Smooth muscle cell (in vitro differentiated cells): ENCODE measurements around the gene MYL3. TPM values are rescaled to one million over a fixed set of nuclear protein-coding genes. Genes with fewer than 3 reads are reported as not detected.
A peak's percentile ranks its signal among the peaks of the same experiment; 100 is the strongest.

Source experiments
- DNase-seq: peaks from one replicate; lab custom pipeline; 2025; ENCODE audit not compliant: unreplicated experiment; lab: John Stamatoyannopoulos, UW
- H2AFZ ChIP-seq: fragments of 200-600 bp; sonication (generic); 2 replicates; pipeline ENCODE4 v1.6.0; 2016; ENCODE audit warnings: antibody characterized with exemption, low read depth, mild to moderate bottlenecking
- H3F3A ChIP-seq: fragments of 200-600 bp; sonication (generic); 2 replicates; pipeline ENCODE4 v1.6.0; 2017; ENCODE audit warnings: antibody characterized with exemption, low read depth
- H3K27ac ChIP-seq: fragments of 200-600 bp; sonication (generic); 2 replicates; pipeline ENCODE4 v1.5.1; 2016; ENCODE audit warnings: low read depth, mild to moderate bottlenecking
- H3K27me3 ChIP-seq: fragments of 200-600 bp; sonication (generic); 2 replicates; pipeline ENCODE4 v1.6.1; 2016; ENCODE audit warnings: low read depth, mild to moderate bottlenecking
- H3K36me3 ChIP-seq: fragments of 200-600 bp; sonication (generic); 2 replicates; pipeline ENCODE4 v1.5.1; 2016; ENCODE audit warnings: low read depth
- H3K4me1 ChIP-seq: fragments of 200-600 bp; sonication (generic); 2 replicates; pipeline ENCODE4 v1.5.1; 2016; ENCODE audit warnings: low read depth
- H3K4me2 ChIP-seq: fragments of 200-600 bp; sonication (generic); 2 replicates; pipeline ENCODE4 v1.6.0; 2016; ENCODE audit warnings: mild to moderate bottlenecking
- H3K4me3 ChIP-seq: fragments of 200-600 bp; sonication (generic); 2 replicates; pipeline ENCODE4 v1.5.1; 2016; ENCODE audit warnings: mild to moderate bottlenecking
- H3K79me2 ChIP-seq: fragments of 200-600 bp; sonication (generic); 2 replicates; pipeline ENCODE4 v1.6.0; 2016; ENCODE audit warnings: low read depth, mild to moderate bottlenecking
- H3K9ac ChIP-seq: fragments of 200-600 bp; sonication (generic); 2 replicates; pipeline ENCODE4 v1.6.0; 2016; ENCODE audit warnings: low read depth
- H3K9me3 ChIP-seq: fragments of 200-600 bp; sonication (generic); replicated peaks from 2 replicates; pipeline ENCODE4 v1.5.1; 2016; ENCODE audit warnings: low read depth
- H4K20me1 ChIP-seq: fragments of 200-600 bp; sonication (generic); 2 replicates; pipeline ENCODE4 v1.6.0; 2016; ENCODE audit warnings: low read depth
- CTCF ChIP-seq: fragments of 200-600 bp; sonication (generic); IDR thresholded peaks from 2 replicates; pipeline ENCODE4 v1.5.1; 2017; ENCODE audit warnings: borderline replicate concordance, mild to moderate bottlenecking, antibody characterized with exemption; ENCODE audit not compliant: insufficient read depth, poor library complexity, severe bottlenecking
- WGBS: methylation state at CpG from one replicate; pipeline ENCODE4 v1.1.7; 2016; ENCODE audit warnings: low lambda C conversion rate; 5-methylcytosine and 5-hydroxymethylcytosine counted together
- polyA plus RNA-seq: library from polyadenylated mRNA; unstranded; fragments of >200 nt; fragmentation: Nextera tagmentation; extraction: Ambion mirVana; gene quantifications from 2 replicates; pipeline ENCODE4 v1.2.1, GENCODE V29; 2016
- total RNA-seq: library from RNA; depleted of rRNA; stranded (reverse); fragments of >200 nt; gene quantifications from 2 replicates; pipeline ENCODE4 v1.2.3, GENCODE V29; 2014

Gene MYL3
- total and polyA plus RNA-seq, 2 experiments from 2014 or later = 8.4 to 25.6 TPM

DNA sequence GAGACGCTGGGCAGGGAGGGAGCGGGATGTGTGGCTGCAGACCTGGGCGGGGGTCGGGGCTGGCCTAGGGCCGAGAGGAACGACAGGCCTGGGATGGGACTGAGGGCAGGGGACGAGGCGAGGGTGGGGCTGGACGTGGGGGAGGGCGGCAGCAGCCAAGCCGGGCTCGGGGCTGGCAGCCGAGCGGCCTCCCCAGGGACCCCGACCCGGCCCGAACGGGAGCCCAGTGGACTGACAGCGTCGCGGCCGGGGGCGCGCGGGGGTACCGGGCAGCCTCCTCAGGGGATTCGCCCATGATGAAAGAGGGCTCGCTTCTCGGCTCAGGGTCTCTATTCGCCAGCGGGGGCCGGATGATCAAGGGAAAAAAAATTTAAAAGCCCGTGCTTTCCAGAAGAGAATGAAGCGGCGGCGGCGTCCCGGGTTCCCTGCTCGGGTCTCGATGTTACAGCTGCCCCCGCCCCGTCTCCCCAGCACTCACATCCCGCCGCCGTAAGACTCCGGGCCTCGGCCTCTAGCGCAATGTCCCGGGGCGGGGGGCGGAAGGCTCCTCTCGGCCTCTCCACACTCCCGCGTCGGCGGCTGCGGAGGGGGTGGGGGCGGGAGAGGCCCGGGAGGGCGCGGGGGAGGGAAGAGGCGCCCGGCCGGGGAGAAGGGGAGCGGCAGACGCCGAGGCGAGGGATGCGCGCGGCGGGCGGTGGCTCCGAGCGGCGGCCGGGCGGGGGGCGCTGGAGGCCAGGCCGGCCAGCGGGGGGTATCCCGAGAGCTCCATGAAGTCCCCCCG, 18.5 kb upstream of the MYL3 start:
- peaks cover 28% of the 10 kb centered on the region for H3K79me2 ChIP-seq
- no peak for TF ChIP-seq CTCF
- H3K9ac ChIP-seq = peak overlapping the region; percentile 63
- WGBS = 2% methylated on average over 27 of the region's 83 CpGs
- H3K27ac ChIP-seq = no peak overlapping the region
- no peaks in the 10 kb centered on the region for H3K9me3 ChIP-seq
- H3K36me3 ChIP-seq = no peaks in the 10 kb centered on the region
- peak; percentile 49 for DNase-seq
- H3K27me3 ChIP-seq = no peaks in the 10 kb centered on the region
- peak overlapping the region; percentile 67 for H3K4me3 ChIP-seq
- peaks cover 23% of the 10 kb centered on the region for H4K20me1 ChIP-seq
- H2AFZ ChIP-seq = peak overlapping the region; percentile 82
- H3F3A ChIP-seq = no peaks in the 10 kb centered on the region
- peak overlapping the region; percentile 90 for H3K4me2 ChIP-seq
- H3K4me1 ChIP-seq = peaks cover 16% of the 10 kb centered on the region

DNA sequence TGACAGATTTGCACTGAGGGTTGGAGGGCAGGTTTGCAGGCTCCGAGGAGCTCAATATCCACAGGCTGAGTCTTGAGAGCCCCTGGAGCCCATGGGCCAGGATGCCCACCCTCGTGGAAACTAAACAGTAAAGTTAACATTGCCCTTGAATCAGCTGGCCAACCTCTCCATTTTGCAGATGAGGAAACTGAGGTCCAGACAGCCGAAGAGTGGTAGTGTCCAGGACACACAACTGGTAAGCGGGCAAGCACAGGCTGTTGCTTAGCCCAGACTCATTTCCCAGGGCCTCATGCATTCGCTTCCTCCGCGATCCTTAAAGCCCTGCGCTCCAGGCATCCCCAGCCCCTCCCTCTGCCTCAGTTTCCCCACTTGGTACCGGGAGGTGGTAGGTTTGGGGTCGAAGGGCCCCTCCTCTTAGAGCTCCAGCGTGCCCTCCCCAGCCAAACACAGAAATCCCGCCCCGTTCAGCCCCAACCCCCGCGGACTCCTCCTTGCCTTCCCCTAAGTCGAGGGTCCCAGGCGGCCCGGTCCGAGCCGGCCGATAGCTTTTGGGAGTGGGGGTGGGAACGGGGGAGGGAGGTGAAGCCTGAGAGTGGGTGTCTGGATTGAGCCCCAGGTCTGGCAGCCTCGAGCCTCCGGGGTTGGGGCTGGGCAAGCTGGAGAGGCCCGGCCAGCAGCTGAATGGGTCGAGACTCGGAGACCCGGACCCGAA, 17.8 kb upstream of the MYL3 start:
- Histone ChIP-seq H3K9me3 (no peaks in the 10 kb centered on the region), H3F3A (no peaks in the 10 kb centered on the region), H3K4me1 (peaks cover 16% of the 10 kb centered on the region), H3K4me2 (peak overlapping the region; percentile 90), H3K4me3 (peak overlapping the region; percentile 67), H3K79me2 (peaks cover 24% of the 10 kb centered on the region), H3K27ac (no peak overlapping the region), H4K20me1 (peaks cover 19% of the 10 kb centered on the region), H3K36me3 (no peaks in the 10 kb centered on the region), H3K27me3 (no peaks in the 10 kb centered on the region), H2AFZ (peak overlapping the region; percentile 82), H3K9ac (peak overlapping the region; percentile 63)
- DNase-seq = no peak
- 19% methylated on average over 23 of the region's 29 CpGs for WGBS
- TF ChIP-seq CTCF = no peak

- Histone ChIP-seq H3K4me3 (no peak overlapping the region), H3K9ac (no peak overlapping the region), H2AFZ (no peak overlapping the region), H3K4me1 (peaks cover 16% of the 10 kb centered on the region), H3K79me2 (peaks cover 5% of the 10 kb centered on the region), H3K4me2 (peak overlapping the region; percentile 47), H3K27ac (no peak overlapping the region), H3K27me3 (no peaks in the 10 kb centered on the region), H3F3A (no peaks in the 10 kb centered on the region), H3K36me3 (no peaks in the 10 kb centered on the region), H4K20me1 (no peaks in the 10 kb centered on the region), H3K9me3 (no peaks in the 10 kb centered on the region)
- DNase-seq = peak; percentile 14
- no peak for TF ChIP-seq CTCF
- WGBS = 8% methylated on average over 2 of the region's 2 CpGs
Measured at GRCh38 chr3:46878781-46879436, 15.7 kb upstream of the MYL3 start.
